Endodermal cell (in vitro differentiated cells): ENCODE data around the gene FRMPD4. TPM values are rescaled to one million over a fixed set of nuclear protein-coding genes. Genes with fewer than 3 reads are reported as not detected.

Experiments used
- DNase-seq: peaks from one replicate; pipeline ENCODE4 v3.0.0-alpha.2; 2017
- H3K27ac ChIP-seq: 2 replicates; pipeline ENCODE4 v1.5.1; 2013; ENCODE audit warnings: mild to moderate bottlenecking, low read depth, low read length, moderate library complexity
- H3K27me3 ChIP-seq: 2 replicates; pipeline ENCODE4 v1.6.1; 2013; ENCODE audit warnings: mild to moderate bottlenecking, low read length, moderate library complexity; ENCODE audit not compliant: insufficient read depth, control insufficient read depth, poor library complexity, severe bottlenecking
- H3K36me3 ChIP-seq: 2 replicates; pipeline ENCODE4 v1.7.0; 2013; ENCODE audit warnings: mild to moderate bottlenecking, low read length, moderate library complexity; ENCODE audit not compliant: control insufficient read depth, insufficient read depth
- H3K4me1 ChIP-seq: one replicate; pipeline ENCODE4 v1.7.0; 2013; ENCODE audit warnings: low read length; ENCODE audit not compliant: control insufficient read depth, insufficient read depth
- H3K4me3 ChIP-seq: 2 replicates; pipeline ENCODE4 v1.5.1; 2013; ENCODE audit warnings: mild to moderate bottlenecking, low read length, moderate library complexity
- H3K9ac ChIP-seq: 2 replicates; pipeline ENCODE4 v1.6.1; 2013; ENCODE audit warnings: mild to moderate bottlenecking, low read length, moderate library complexity; ENCODE audit not compliant: poor library complexity, severe bottlenecking; ENCODE audit errors: extremely low read depth
- H3K9me3 ChIP-seq: 2 replicates; pipeline ENCODE4 v1.6.1; 2013; ENCODE audit warnings: mild to moderate bottlenecking, low read length, moderate library complexity; ENCODE audit not compliant: control insufficient read depth
- H3K27ac Mint-ChIP-seq: 2 replicates; pipeline ENCODE4 v1.8.0; 2020; ENCODE audit warnings: mixed read lengths
- H3K27me3 Mint-ChIP-seq: 2 replicates; pipeline ENCODE4 v1.8.0; 2021; ENCODE audit warnings: mild to moderate bottlenecking, mixed read lengths; ENCODE audit not compliant: insufficient read depth
- H3K36me3 Mint-ChIP-seq: 2 replicates; pipeline ENCODE4 v1.8.0; 2020; ENCODE audit warnings: low read depth, mixed read lengths
- H3K4me1 Mint-ChIP-seq: 2 replicates; pipeline ENCODE4 v1.8.0; 2020; ENCODE audit warnings: mixed read lengths
- H3K4me3 Mint-ChIP-seq: 2 replicates; pipeline ENCODE4 v1.8.0; 2020; ENCODE audit warnings: mild to moderate bottlenecking, moderate library complexity, mixed read lengths
- H3K9me3 Mint-ChIP-seq: 2 replicates; pipeline ENCODE4 v1.8.0; 2020; ENCODE audit warnings: mild to moderate bottlenecking, mixed read lengths
- WGBS, 2 experiments: methylation state at CpG; one replicate each; pipeline versions ENCODE4 v1.1.5 to v1.1.7; 2013; ENCODE audit warnings: missing lambda C conversion rate in 2 of 2, mixed read lengths in 1 of 2; ENCODE audit not compliant: insufficient coverage in 1 of 2, insufficient read length in 1 of 2; 5-methylcytosine and 5-hydroxymethylcytosine counted together
- total RNA-seq, 2 donors: library from RNA; stranded (reverse); fragmentation: NEBNext Ultra II Directional in 1 of 2; extraction: Animal tissue kit (Norgen Biotek cat#: 25700) in 1 of 2; gene quantifications; 2 replicates in 1 of 2; 3 replicates in 1 of 2; pipeline ENCODE4 v1.2.1, GENCODE V29; 2021
- TF ChIP-seq, protein P1 (sequence below): fragments of 200-600 bp; sonication (generic); conservative IDR thresholded peaks from 2 replicates; pipeline ENCODE4 v1.5.0; 2021; ENCODE audit warnings: antibody characterized with exemption, mild to moderate bottlenecking

The FRMPD4 gene
- total RNA-seq, 2 donors from 2014 or later = 0.09 to 0.81 TPM

DNA sequence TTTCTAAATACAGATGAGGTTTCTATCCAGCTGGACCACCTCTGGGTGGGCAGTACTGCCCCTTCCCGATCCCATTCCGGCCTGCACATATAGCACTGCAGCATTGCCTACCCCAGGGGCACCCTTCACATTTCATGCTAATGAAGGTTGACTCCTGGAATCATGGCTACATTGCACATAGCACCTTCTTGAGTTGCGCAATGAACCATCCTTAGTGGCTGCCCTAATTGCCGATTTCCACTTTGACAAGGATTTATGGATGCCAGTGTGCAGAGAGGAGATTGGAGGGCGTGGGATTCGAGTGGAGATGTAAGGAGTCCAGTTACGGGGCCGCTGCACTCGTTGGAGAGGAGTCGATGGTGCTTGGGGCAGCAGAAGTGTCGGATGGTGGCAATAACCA, 229.0 kb downstream of the FRMPD4 start:
- Histone ChIP-seq H3K9ac (no peak overlapping the region), H3K9me3 (no peaks in the 10 kb centered on the region), H3K4me1 (no peaks in the 10 kb centered on the region), H3K27me3 (peaks cover 23% of the 10 kb centered on the region), H3K27ac (no peak overlapping the region), H3K36me3 (no peaks in the 10 kb centered on the region), H3K4me3 (no peak overlapping the region)
- Mint-ChIP-seq H3K4me1 (no peaks in the 10 kb centered on the region), H3K27ac (no peak overlapping the region), H3K27me3 (peaks cover 7% of the 10 kb centered on the region), H3K36me3 (no peaks in the 10 kb centered on the region), H3K9me3 (peaks cover 1% of the 10 kb centered on the region), H3K4me3 (no peak overlapping the region)
- DNase-seq = no peak
- WGBS, 2 experiments = 89 to 91% methylated on average over 8 to 11 of the region's 11 CpGs
- TF ChIP-seq, protein P1, sequence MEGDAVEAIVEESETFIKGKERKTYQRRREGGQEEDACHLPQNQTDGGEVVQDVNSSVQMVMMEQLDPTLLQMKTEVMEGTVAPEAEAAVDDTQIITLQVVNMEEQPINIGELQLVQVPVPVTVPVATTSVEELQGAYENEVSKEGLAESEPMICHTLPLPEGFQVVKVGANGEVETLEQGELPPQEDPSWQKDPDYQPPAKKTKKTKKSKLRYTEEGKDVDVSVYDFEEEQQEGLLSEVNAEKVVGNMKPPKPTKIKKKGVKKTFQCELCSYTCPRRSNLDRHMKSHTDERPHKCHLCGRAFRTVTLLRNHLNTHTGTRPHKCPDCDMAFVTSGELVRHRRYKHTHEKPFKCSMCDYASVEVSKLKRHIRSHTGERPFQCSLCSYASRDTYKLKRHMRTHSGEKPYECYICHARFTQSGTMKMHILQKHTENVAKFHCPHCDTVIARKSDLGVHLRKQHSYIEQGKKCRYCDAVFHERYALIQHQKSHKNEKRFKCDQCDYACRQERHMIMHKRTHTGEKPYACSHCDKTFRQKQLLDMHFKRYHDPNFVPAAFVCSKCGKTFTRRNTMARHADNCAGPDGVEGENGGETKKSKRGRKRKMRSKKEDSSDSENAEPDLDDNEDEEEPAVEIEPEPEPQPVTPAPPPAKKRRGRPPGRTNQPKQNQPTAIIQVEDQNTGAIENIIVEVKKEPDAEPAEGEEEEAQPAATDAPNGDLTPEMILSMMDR = no peak

DNA sequence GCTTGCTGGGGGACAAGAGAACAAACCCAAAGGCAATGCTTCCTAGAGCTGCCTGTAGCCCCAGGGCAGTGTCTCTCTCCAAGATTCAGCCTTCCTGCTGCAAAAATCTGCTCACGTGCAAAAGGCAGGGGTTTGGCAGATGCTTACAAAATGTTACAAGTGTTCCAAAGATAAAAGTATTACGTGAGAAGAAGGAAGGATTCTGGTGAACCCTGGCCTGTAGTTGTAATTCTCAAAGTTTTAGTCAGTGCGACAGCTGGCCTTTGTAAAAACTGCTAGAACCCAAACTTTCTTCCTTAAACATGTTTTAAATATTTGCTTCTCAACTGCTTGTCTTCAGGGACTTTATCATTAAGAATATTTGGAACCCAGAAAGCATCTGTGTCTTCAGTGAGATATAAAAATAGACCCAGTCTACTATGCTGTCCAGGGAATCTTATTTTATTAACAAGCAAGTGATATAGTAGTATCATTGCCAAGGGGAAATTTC, 232.3 kb downstream of the FRMPD4 start:
- TF ChIP-seq, protein P1 = no peak
- 94% methylated on average over 3 of the region's 3 CpGs; no CpG with 5 or more reads in 1 of the 2 experiments for WGBS, 2 experiments
- Mint-ChIP-seq H3K9me3 (peaks cover 1% of the 10 kb centered on the region), H3K27ac (no peak overlapping the region), H3K4me1 (no peaks in the 10 kb centered on the region), H3K36me3 (no peaks in the 10 kb centered on the region), H3K4me3 (no peak overlapping the region), H3K27me3 (peaks cover 7% of the 10 kb centered on the region)
- no peak overlapping the region for H3K27ac ChIP-seq
- H3K4me1 ChIP-seq = no peaks in the 10 kb centered on the region
- peaks cover 23% of the 10 kb centered on the region for H3K27me3 ChIP-seq
- H3K4me3 ChIP-seq = no peak overlapping the region
- no peaks in the 10 kb centered on the region for H3K9me3 ChIP-seq
- DNase-seq = no peak
- H3K9ac ChIP-seq = no peak overlapping the region
- no peaks in the 10 kb centered on the region for H3K36me3 ChIP-seq

DNA sequence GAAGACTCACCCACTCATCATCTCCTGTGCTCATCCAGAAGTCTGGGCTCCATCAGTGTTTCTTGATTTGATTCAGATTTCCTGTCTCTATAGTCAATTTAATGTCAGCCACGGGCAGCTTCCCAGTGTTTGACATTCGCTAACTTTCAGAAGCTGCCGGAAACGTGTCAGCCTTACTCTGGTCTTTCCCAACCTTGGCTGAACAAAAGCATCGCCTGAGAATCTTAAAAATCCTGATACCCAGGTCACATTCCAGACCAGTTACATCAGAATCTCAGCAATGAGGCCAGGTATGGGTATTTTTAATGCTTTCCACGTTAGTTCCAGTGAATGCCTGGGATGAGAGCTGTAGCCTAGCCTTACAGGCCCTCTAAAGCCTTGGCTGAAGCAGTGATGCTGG, 233.8 kb downstream of the FRMPD4 start:
- no peaks in the 10 kb centered on the region for H3K9me3 ChIP-seq
- no peak overlapping the region for H3K9ac ChIP-seq
- H3K27ac ChIP-seq = no peak overlapping the region
- H3K27me3 ChIP-seq = peaks cover 10% of the 10 kb centered on the region
- TF ChIP-seq, protein P1 = no peak
- WGBS, 2 experiments = 78 to 84% methylated on average over 4 to 6 of the region's 6 CpGs
- no peaks in the 10 kb centered on the region for H3K36me3 Mint-ChIP-seq
- peak; percentile 48 for DNase-seq
- H3K27me3 Mint-ChIP-seq = peaks cover 4% of the 10 kb centered on the region
- no peak overlapping the region for H3K4me3 ChIP-seq
- H3K36me3 ChIP-seq = no peaks in the 10 kb centered on the region
- no peak overlapping the region for H3K4me3 Mint-ChIP-seq
- peak overlapping the region; percentile 68 for H3K27ac Mint-ChIP-seq
- H3K4me1 ChIP-seq = no peaks in the 10 kb centered on the region
- H3K9me3 Mint-ChIP-seq = no peaks in the 10 kb centered on the region
- H3K4me1 Mint-ChIP-seq = no peaks in the 10 kb centered on the region
